ENCODE measurements around the gene REV1.

DNA sequence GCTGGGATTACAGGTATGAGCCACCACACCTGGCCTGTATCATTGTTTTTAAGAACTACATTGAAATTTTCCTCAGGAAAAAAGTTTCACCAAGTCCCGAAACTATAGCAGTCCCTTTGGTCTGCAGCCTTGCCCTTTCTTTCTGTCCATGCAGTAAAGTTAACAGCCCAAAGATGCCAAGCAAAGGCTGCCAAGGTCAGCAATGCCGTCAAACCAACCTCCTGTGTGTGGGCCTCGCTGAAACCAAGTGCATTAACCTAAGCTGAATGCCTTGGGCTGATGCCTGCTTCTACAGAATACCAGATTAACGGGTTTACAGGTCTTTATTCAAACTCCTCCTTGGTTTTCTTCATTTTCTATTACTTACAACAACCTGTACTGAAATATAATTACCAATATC lies 79.5 kb downstream of the REV1 start:
- TF ChIP-seq POLR2A (IDR thresholded peaks at IDR 0.05) (no peak), CTCF (IDR thresholded peaks at IDR 0.05 in 4 of 5, conservative IDR thresholded peaks at IDR 0.05 in 1 of 5) (no peak)
